ENCODE results near the gene PDSS2.

GRCh38 chr6:107185391-107185970 lies 273.9 kb downstream of the PDSS2 start:
- TF ChIP-seq CTCF (IDR thresholded peaks at IDR 0.05; ENCODE audit: low read length): no peak
- no peak for TF ChIP-seq EZH2 (IDR thresholded peaks at IDR 0.05; ENCODE audit: borderline replicate concordance, low read length)

All from OCI-LY1 (cell line).